ENCODE data around the gene ATP10A. TPM values are rescaled to one million over a fixed set of nuclear protein-coding genes. Genes with fewer than 3 reads are reported as not detected.

Gene ATP10A
- total RNA-seq, 1 donor from 2014 or later: 6.8 TPM

- DNase-seq (ENCODE audit: low read depth, low spot score): no peak
- H3K4me1 Mint-ChIP-seq: peaks cover 25% of the 10 kb centered on the region
- no peak overlapping the region for H3K27ac Mint-ChIP-seq (ENCODE audit: unreplicated experiment)
- H3K4me3 Mint-ChIP-seq: no peak overlapping the region
- H3K9me3 Mint-ChIP-seq: no peaks in the 10 kb centered on the region
- H3K36me3 Mint-ChIP-seq (ENCODE audit: low read depth): peaks cover 12% of the 10 kb centered on the region
- TF ChIP-seq CTCF (conservative IDR thresholded peaks at IDR 0.05): no peak
- peaks cover 3% of the 10 kb centered on the region for H3K27me3 Mint-ChIP-seq (ENCODE audit: low read depth)
Measured at GRCh38 chr15:25680686-25681025, 182.5 kb downstream of the ATP10A start.

GRCh38 chr15:25679964-25680685, 183.0 kb downstream of the ATP10A start:
- peaks cover 12% of the 10 kb centered on the region for H3K36me3 Mint-ChIP-seq (ENCODE audit: low read depth)
- H3K27me3 Mint-ChIP-seq (ENCODE audit: low read depth): peaks cover 3% of the 10 kb centered on the region
- no peaks in the 10 kb centered on the region for H3K9me3 Mint-ChIP-seq
- H3K4me1 Mint-ChIP-seq: peaks cover 21% of the 10 kb centered on the region
- TF ChIP-seq CTCF (conservative IDR thresholded peaks at IDR 0.05): no peak
- no peak overlapping the region for H3K4me3 Mint-ChIP-seq
- H3K27ac Mint-ChIP-seq (ENCODE audit: unreplicated experiment): peak overlapping the region; percentile 72
- DNase-seq (ENCODE audit: low read depth, low spot score): no peak

GRCh38 chr15:25679492-25679891, 183.6 kb downstream of the ATP10A start:
- Mint-ChIP-seq H3K36me3 (ENCODE audit: low read depth) (peaks cover 12% of the 10 kb centered on the region), H3K27ac (ENCODE audit: unreplicated experiment) (no peak overlapping the region), H3K4me3 (no peak overlapping the region), H3K4me1 (peaks cover 15% of the 10 kb centered on the region), H3K27me3 (ENCODE audit: low read depth) (peaks cover 3% of the 10 kb centered on the region), H3K9me3 (no peaks in the 10 kb centered on the region)
- DNase-seq (ENCODE audit: low read depth, low spot score): no peak
- TF ChIP-seq CTCF (conservative IDR thresholded peaks at IDR 0.05): no peak

- no peak for DNase-seq (ENCODE audit: low read depth, low spot score)
- H3K9me3 Mint-ChIP-seq: no peaks in the 10 kb centered on the region
- H3K4me3 Mint-ChIP-seq: no peak overlapping the region
- TF ChIP-seq CTCF (conservative IDR thresholded peaks at IDR 0.05): no peak
- H3K4me1 Mint-ChIP-seq: peaks cover 10% of the 10 kb centered on the region
- H3K27me3 Mint-ChIP-seq (ENCODE audit: low read depth): peaks cover 3% of the 10 kb centered on the region
- H3K36me3 Mint-ChIP-seq (ENCODE audit: low read depth): peaks cover 9% of the 10 kb centered on the region
- H3K27ac Mint-ChIP-seq (ENCODE audit: unreplicated experiment): peak overlapping the region; percentile 66
Measured at GRCh38 chr15:25678500-25678855, 184.6 kb downstream of the ATP10A start.

DNA sequence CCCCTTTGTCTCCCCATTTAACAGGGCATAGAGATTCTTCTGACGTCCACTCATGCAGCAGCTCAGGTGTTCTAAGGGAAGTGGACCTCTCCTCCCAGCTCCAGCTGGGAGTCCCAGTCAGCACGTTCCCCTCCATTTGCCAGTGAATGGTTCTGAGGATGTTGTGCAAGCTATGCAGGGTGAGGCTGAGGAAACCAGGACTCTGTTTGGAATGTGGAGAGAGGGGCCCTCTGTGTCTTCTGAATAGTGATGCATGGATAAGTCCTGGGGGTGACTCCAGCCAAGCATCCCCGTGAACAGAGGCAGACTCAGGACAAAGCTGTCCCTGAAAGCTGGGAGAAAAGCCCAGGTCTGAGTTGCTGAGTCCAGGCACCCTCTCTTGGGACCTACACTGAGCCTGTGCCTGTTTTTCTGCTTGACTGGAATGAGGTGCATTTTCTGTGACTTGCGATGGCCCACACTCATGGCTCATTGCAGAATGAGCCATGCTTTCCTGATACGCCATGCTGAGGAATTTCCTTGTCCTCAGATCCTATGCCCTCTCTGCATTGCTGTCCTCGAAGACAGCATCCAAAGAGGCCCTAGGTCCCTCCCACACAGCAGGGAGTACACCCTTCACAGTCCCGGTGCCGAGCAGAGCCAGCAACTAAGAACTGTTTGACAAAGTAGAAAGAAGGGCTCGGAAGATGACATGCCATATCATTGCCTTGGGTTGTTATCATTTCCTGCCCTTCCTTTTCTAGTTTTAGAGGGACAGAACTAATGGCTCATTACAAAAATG, 185.2 kb downstream of the ATP10A start:
- peaks cover 5% of the 10 kb centered on the region for H3K36me3 Mint-ChIP-seq (ENCODE audit: low read depth)
- TF ChIP-seq CTCF (conservative IDR thresholded peaks at IDR 0.05): no peak
- no peak overlapping the region for H3K4me3 Mint-ChIP-seq
- no peak for DNase-seq (ENCODE audit: low read depth, low spot score)
- no peaks in the 10 kb centered on the region for H3K9me3 Mint-ChIP-seq
- no peak overlapping the region for H3K27ac Mint-ChIP-seq (ENCODE audit: unreplicated experiment)
- peaks cover under 1% of the 10 kb centered on the region for H3K27me3 Mint-ChIP-seq (ENCODE audit: low read depth)
- peaks cover 4% of the 10 kb centered on the region for H3K4me1 Mint-ChIP-seq

Measured in neural crest cell (in vitro differentiated cells).